ENCODE results near the gene CPT1B. TPM values are rescaled to one million over a fixed set of nuclear protein-coding genes. Genes with fewer than 3 reads are reported as not detected.

CPT1B gene
- total RNA-seq, 4 donors from 2014 or later: 34.2 to 111 (median 37.6) TPM

GRCh38 chr22:50583294-50583861 is 5.2 kb upstream of the CPT1B start:
- H3K27ac ChIP-seq: peak overlapping the region; percentile 99
- DNase-seq: no peak
- in situ Hi-C loops (cut with MboI; ENCODE audit: low pct_ligation_motif_present in 1 of 4, low pct_unique_long_range_greater_than_20kb in 1 of 4, low sequenced_read_pairs in 3 of 4): no loop called here
- intact Hi-C loops (cut with DNase I; ENCODE audit: low total_unique reads): no loop called here
- TF ChIP-seq, protein P1, sequence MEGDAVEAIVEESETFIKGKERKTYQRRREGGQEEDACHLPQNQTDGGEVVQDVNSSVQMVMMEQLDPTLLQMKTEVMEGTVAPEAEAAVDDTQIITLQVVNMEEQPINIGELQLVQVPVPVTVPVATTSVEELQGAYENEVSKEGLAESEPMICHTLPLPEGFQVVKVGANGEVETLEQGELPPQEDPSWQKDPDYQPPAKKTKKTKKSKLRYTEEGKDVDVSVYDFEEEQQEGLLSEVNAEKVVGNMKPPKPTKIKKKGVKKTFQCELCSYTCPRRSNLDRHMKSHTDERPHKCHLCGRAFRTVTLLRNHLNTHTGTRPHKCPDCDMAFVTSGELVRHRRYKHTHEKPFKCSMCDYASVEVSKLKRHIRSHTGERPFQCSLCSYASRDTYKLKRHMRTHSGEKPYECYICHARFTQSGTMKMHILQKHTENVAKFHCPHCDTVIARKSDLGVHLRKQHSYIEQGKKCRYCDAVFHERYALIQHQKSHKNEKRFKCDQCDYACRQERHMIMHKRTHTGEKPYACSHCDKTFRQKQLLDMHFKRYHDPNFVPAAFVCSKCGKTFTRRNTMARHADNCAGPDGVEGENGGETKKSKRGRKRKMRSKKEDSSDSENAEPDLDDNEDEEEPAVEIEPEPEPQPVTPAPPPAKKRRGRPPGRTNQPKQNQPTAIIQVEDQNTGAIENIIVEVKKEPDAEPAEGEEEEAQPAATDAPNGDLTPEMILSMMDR (IDR thresholded peaks at IDR 0.05): peak in 1 of 5 experiments; percentile 12
- TF ChIP-seq POLR2A (IDR thresholded peaks at IDR 0.05): no peak
- no peaks in the 10 kb centered on the region for H3K36me3 ChIP-seq
- H3K9me3 ChIP-seq: no peaks in the 10 kb centered on the region
- WGBS, 2 donors (ENCODE audit: low coverage in 1 of 2): 9% methylated on average over 34 of the region's 37 CpGs; no CpG with 5 or more reads in 1 of the 2 donors
- H3K27me3 ChIP-seq: no peaks in the 10 kb centered on the region
- peak overlapping the region; percentile 52 to 89 (median 73) for H3K4me3 ChIP-seq
- H3K4me1 ChIP-seq: peaks cover 15 to 27% (median 19%) of the 10 kb centered on the region in 4 donors

DNA sequence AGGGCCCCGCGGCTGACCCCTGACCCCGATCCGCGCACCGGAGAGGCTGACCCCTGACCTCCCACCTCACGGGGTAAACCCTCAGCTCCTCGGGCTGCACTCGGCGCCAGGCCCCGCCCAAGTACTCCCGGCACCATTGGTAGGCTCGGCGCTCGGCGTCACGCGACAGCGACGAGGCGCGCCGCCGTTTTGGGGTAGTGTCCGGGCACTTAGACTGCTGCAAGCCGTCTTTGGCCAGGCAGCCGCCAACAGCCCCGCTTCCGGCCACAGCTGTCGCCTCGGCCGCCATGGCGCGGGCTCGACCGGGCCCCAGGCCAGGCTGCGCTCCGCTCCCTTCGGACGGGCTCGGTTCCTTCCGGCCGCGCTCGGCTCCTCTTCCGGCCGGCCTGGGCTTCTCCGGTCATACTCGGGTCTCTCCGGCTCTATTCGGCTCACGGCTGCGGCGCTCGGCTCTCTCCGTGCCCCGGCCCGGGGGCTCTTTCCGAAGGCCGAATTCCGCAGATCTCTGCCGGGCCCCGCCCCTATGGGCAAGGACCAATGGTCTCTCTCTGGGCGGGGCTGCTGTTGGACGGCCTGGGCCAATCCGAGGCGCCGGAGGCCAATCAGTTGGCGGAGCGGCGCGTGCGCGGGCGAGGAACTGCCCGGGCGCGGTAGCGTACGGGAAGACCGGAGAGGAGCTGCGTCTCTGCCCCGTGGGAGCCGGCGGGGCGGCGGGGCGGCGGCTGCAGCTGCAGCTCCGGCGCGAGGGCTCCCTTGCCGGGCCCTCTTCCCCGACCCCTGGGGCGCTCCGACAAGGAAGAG is 4.5 kb upstream of the CPT1B start, which contains the start of gene CHKB:
TSS of gene CHKB (minus strand) at position 357 of the 801 bp plus-strand sequence. CDS start at position 289, 68 bp downstream.
- TF ChIP-seq POLR2A (IDR thresholded peaks at IDR 0.05) (peak; percentile 86), POLR2AphosphoS5 (IDR thresholded peaks at IDR 0.05) (peak; percentile 74 to 88 (median 88)), EP300 (IDR thresholded peaks at IDR 0.05; ENCODE audit: low read depth) (no peak)
- TF ChIP-seq, protein P1 (IDR thresholded peaks at IDR 0.05): no peak
- no peaks in the 10 kb centered on the region for H3K36me3 ChIP-seq
- peaks cover 15 to 31% (median 23%) of the 10 kb centered on the region in 4 donors for H3K4me1 ChIP-seq
- peak within 1 kb of the TSS; percentile 99 for H3K27ac ChIP-seq
- peak; percentile 99 for DNase-seq
- 2% methylated on average over 45 of the region's 96 CpGs; no CpG with 5 or more reads in 1 of the 2 donors for WGBS, 2 donors (ENCODE audit: low coverage in 1 of 2)
- in situ Hi-C loops (cut with MboI; ENCODE audit: low pct_ligation_motif_present in 1 of 4, low pct_unique_long_range_greater_than_20kb in 1 of 4, low sequenced_read_pairs in 3 of 4) (no loop called here), intact Hi-C loops (cut with DNase I; ENCODE audit: low total_unique reads) (no loop called here)
- H3K4me3 ChIP-seq: peak within 1 kb of the TSS; percentile 71 to 89 (median 76)
- no peaks in the 10 kb centered on the region for H3K27me3 ChIP-seq
- no peaks in the 10 kb centered on the region for H3K9me3 ChIP-seq

- TF ChIP-seq EP300 (IDR thresholded peaks at IDR 0.05; ENCODE audit: low read depth) (no peak), POLR2A (IDR thresholded peaks at IDR 0.05) (no peak), POLR2AphosphoS5 (IDR thresholded peaks at IDR 0.05) (no peak)
- TF ChIP-seq, protein P1 (IDR thresholded peaks at IDR 0.05): no peak
- peaks cover 15 to 31% (median 23%) of the 10 kb centered on the region in 4 donors for H3K4me1 ChIP-seq
- H3K4me3 ChIP-seq: peak overlapping the region; percentile 71 to 89 (median 76)
- 6% methylated on average over 31 of the region's 39 CpGs; no CpG with 5 or more reads in 1 of the 2 donors for WGBS, 2 donors (ENCODE audit: low coverage in 1 of 2)
- no peaks in the 10 kb centered on the region for H3K36me3 ChIP-seq
- peak; percentile 41 for DNase-seq
- H3K9me3 ChIP-seq: no peaks in the 10 kb centered on the region
- intact Hi-C loops (cut with DNase I; ENCODE audit: low total_unique reads): no loop called here
- in situ Hi-C loops (cut with MboI; ENCODE audit: low pct_ligation_motif_present in 1 of 4, low pct_unique_long_range_greater_than_20kb in 1 of 4, low sequenced_read_pairs in 3 of 4): no loop called here
- peak overlapping the region; percentile 99 for H3K27ac ChIP-seq
- no peaks in the 10 kb centered on the region for H3K27me3 ChIP-seq
Observed at GRCh38 chr22:50581950-50582492, 3.8 kb upstream of the CPT1B start.
